ENCODE data around the gene SATB2.

DNA sequence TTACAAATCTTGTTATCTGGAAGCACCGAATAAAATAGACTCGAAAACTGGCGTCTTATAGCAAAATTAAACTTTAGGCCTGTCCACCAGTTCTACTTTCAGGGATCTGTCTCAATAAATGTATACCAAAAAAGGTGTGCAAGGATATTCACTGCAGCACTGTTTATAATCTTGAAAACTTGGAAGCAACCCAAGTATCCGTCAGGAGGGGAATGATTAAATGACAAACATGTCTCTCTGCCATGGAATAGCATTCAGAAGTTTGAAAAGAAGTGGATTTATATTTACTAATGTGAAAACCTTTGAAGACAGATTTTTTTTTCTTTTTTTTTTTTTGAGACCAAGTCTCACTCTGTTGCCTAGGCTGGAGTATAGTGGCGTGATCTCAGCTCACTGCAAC is 32.3 kb upstream of the SATB2 start:
- TF ChIP-seq POLR2A (IDR thresholded peaks at IDR 0.05): no peak
- TF ChIP-seq, protein P1, sequence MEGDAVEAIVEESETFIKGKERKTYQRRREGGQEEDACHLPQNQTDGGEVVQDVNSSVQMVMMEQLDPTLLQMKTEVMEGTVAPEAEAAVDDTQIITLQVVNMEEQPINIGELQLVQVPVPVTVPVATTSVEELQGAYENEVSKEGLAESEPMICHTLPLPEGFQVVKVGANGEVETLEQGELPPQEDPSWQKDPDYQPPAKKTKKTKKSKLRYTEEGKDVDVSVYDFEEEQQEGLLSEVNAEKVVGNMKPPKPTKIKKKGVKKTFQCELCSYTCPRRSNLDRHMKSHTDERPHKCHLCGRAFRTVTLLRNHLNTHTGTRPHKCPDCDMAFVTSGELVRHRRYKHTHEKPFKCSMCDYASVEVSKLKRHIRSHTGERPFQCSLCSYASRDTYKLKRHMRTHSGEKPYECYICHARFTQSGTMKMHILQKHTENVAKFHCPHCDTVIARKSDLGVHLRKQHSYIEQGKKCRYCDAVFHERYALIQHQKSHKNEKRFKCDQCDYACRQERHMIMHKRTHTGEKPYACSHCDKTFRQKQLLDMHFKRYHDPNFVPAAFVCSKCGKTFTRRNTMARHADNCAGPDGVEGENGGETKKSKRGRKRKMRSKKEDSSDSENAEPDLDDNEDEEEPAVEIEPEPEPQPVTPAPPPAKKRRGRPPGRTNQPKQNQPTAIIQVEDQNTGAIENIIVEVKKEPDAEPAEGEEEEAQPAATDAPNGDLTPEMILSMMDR (IDR thresholded peaks at IDR 0.05): no peak
- TF ChIP-seq POLR2AphosphoS5 (IDR thresholded peaks at IDR 0.05): no peak

All from breast epithelium (tissue), 3 donors.